ENCODE results near the gene FAM107B.

DNA sequence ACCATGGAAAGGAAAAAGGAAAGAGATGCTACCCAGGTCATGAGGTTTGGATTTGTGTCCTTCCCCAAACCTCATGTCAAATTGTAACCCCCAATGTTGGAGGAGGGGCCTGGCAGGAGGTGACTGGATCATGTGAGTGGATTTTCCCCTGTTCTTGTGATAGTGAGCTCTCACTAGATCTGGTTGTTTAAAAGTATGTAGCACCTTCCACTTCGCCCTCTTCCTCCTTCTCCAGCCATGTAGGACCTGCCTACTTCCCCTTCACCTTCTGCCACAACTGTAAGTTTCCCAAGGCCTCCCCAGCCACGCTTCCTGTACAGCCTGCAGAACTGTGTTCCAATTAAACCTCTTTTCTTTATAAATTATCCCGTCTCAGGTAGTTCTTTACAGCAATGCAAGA lies 113.9 kb downstream of the FAM107B start:
- TF ChIP-seq, protein P1, sequence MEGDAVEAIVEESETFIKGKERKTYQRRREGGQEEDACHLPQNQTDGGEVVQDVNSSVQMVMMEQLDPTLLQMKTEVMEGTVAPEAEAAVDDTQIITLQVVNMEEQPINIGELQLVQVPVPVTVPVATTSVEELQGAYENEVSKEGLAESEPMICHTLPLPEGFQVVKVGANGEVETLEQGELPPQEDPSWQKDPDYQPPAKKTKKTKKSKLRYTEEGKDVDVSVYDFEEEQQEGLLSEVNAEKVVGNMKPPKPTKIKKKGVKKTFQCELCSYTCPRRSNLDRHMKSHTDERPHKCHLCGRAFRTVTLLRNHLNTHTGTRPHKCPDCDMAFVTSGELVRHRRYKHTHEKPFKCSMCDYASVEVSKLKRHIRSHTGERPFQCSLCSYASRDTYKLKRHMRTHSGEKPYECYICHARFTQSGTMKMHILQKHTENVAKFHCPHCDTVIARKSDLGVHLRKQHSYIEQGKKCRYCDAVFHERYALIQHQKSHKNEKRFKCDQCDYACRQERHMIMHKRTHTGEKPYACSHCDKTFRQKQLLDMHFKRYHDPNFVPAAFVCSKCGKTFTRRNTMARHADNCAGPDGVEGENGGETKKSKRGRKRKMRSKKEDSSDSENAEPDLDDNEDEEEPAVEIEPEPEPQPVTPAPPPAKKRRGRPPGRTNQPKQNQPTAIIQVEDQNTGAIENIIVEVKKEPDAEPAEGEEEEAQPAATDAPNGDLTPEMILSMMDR (IDR thresholded peaks at IDR 0.05), result no peak
- no peak for TF ChIP-seq POLR2A (IDR thresholded peaks at IDR 0.05)

All from adrenal gland (tissue), 5 donors.